BJ (cell line): ENCODE results near the gene MTHFSD. TPM values are rescaled to one million over a fixed set of nuclear protein-coding genes. Genes with fewer than 3 reads are reported as not detected.

Experiments
- CTCF ChIA-PET: fragments of 350-600 bp; formaldehyde crosslinking; extraction: SDS; loops from one replicate; lab custom pipeline; 2021; ENCODE audit warnings: antibody characterized with exemption, inconsistent platforms; lab: Yijun Ruan, JAX
- POLR2A ChIA-PET: fragments of 300-600 bp; sonication (Branson Sonifier 250); formaldehyde crosslinking; extraction: SDS; loops from one replicate; lab custom pipeline; 2021; ENCODE audit warnings: antibody characterized with exemption; lab: Charles Lee
- DNase-seq: peaks from one replicate; pipeline ENCODE4 v3.0.0-alpha.2; 2011; ENCODE audit warnings: low read depth
- H3K27me3 ChIP-seq: 2 replicates; pipeline ENCODE4 v1.6.0; 2011; ENCODE audit warnings: low read length; ENCODE audit not compliant: control insufficient read depth, insufficient read depth
- H3K36me3 ChIP-seq: 2 replicates; pipeline ENCODE4 v1.5.1; 2011; ENCODE audit warnings: low read length; ENCODE audit not compliant: control insufficient read depth, insufficient read depth
- H3K4me3 ChIP-seq: 2 replicates; pipeline ENCODE4 v1.5.1; 2011; ENCODE audit warnings: low read depth, mild to moderate bottlenecking, control low read depth, low read length
- polyA plus RNA-seq: library from polyadenylated mRNA; depleted of rRNA; stranded (reverse); fragments of >200 nt; gene quantifications from 2 replicates; pipeline ENCODE4 v1.2.3, GENCODE V29; 2011
- TF ChIP-seq, protein P1 (sequence below): IDR thresholded peaks from 2 replicates; pipeline ENCODE4 v1.5.1; 2011; ENCODE audit warnings: low read depth, mild to moderate bottlenecking, control low read depth, inconsistent platforms, low read length, moderate library complexity; ENCODE audit not compliant: insufficient read depth

MTHFSD gene
- polyA plus RNA-seq, 1 experiment, result 17.2 TPM

- H3K4me3 ChIP-seq, result peak overlapping the region; percentile 43
- no peaks in the 10 kb centered on the region for H3K36me3 ChIP-seq
- ChIA-PET CTCF (interaction anchor here (0.6 to 3.1 kb wide), 6 partner anchors 7 to 483 kb away, joined by 3 to 16 read pairs (median 4); no protein-coding TSS in a partner anchor), POLR2A (interaction anchor here (0.6 to 1.1 kb wide), 2 partner anchors 15 to 173 kb away, joined by 4 read pairs; no protein-coding TSS in a partner anchor)
- TF ChIP-seq, protein P1, sequence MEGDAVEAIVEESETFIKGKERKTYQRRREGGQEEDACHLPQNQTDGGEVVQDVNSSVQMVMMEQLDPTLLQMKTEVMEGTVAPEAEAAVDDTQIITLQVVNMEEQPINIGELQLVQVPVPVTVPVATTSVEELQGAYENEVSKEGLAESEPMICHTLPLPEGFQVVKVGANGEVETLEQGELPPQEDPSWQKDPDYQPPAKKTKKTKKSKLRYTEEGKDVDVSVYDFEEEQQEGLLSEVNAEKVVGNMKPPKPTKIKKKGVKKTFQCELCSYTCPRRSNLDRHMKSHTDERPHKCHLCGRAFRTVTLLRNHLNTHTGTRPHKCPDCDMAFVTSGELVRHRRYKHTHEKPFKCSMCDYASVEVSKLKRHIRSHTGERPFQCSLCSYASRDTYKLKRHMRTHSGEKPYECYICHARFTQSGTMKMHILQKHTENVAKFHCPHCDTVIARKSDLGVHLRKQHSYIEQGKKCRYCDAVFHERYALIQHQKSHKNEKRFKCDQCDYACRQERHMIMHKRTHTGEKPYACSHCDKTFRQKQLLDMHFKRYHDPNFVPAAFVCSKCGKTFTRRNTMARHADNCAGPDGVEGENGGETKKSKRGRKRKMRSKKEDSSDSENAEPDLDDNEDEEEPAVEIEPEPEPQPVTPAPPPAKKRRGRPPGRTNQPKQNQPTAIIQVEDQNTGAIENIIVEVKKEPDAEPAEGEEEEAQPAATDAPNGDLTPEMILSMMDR, result no peak
- no peaks in the 10 kb centered on the region for H3K27me3 ChIP-seq
- no peak for DNase-seq
Observed at GRCh38 chr16:86578611-86579267, 23.7 kb upstream of the MTHFSD start.

DNA sequence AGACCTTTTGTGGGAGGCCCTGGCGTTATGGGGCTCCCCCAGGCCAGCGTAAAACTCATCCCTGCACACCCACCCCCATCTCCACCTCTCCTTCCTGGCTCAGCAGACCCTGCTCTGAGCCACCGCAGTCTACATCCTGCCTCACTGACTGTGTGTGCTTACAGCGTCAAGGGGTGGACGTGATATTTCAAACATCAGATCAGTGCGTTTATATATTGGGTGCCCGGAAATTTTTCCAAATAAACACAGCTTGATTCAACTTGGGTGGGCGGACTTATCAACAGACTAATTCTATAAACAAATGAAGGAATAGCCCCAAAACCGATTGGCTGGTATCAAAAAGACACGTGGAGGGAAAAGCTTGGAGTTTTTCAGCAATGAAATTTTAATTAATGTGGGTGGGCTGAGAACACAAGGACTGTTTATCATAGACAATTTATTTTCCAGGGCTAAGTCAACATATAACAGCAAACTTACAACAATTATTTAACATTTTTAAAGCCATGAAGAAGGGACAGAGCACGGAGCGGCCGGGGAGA, 23.1 kb upstream of the MTHFSD start, which contains the start of gene FOXL1:
Gene FOXL1, plus strand, starts transcription at position 489 of the 539 bp plus-strand sequence. CDS start 175 bp downstream, outside the sequence.
- no peak for DNase-seq
- Histone ChIP-seq H3K4me3 (peak within 1 kb of the TSS; percentile 43), H3K36me3 (no peaks in the 10 kb centered on the region), H3K27me3 (no peaks in the 10 kb centered on the region)
- TF ChIP-seq, protein P1, result no peak
- POLR2A ChIA-PET, result interaction anchor here (1.1 kb wide), 1 partner anchor 16 kb away, joined by 4 read pairs; no protein-coding TSS in a partner anchor
- CTCF ChIA-PET, result interaction anchor here (1.0 to 3.1 kb wide), 7 partner anchors 8 to 484 kb away, joined by 3 to 16 read pairs (median 4); no protein-coding TSS in a partner anchor

- POLR2A ChIA-PET, result no interaction called here
- CTCF ChIA-PET, result interaction anchor here (1.0 to 3.1 kb wide), 6 partner anchors 9 to 485 kb away, joined by 3 to 16 read pairs (median 4); no protein-coding TSS in a partner anchor
- TF ChIP-seq, protein P1, result no peak
- no peaks in the 10 kb centered on the region for H3K27me3 ChIP-seq
- DNase-seq, result no peak
- no peaks in the 10 kb centered on the region for H3K36me3 ChIP-seq
- no peak overlapping the region for H3K4me3 ChIP-seq
Observed at GRCh38 chr16:86577314-86577971, 22.4 kb upstream of the MTHFSD start.

DNA sequence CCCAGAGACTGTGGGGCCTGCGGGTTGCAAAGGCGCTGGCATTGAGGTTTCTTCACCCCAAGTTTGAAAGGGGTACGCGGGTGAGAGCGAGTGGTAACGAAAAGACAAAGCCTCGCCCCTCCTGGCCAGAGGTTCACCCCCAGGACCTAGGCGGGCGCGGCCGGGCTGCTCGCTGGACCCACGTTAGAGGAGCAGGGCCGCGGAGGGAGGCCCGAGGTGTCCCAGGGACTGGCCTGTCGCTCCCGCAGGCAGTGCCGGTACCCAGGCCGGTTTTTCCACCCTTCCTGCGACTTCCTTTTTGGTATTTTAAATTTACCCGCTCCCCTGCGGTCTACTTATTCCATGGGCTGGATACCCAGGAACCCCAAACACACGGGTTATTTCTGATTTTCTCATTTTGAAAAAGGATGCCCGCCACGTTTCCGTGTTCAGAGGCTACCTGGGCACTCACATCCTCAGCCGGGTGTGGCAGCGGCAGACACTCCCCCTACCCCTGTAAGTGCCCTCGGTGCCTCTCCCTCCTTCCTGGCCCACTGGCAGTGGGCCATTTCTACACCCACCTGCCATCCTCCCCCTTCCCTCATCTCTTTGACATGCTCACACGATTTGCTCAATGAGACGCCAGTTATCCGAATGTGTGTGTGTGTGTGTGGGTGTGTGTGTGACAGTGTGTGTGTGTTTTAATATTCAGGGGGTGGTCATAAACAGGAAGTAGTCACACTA, 21.7 kb upstream of the MTHFSD start:
- Histone ChIP-seq H3K4me3 (peak overlapping the region; percentile 48), H3K27me3 (no peaks in the 10 kb centered on the region), H3K36me3 (no peaks in the 10 kb centered on the region)
- TF ChIP-seq, protein P1, result no peak
- ChIA-PET CTCF (interaction anchor here (0.6 to 3.0 kb wide), 16 partner anchors 9 to 1223 kb away, joined by 3 to 19 read pairs (median 4); no protein-coding TSS in a partner anchor), POLR2A (interaction anchor here (0.7 to 1.1 kb wide), 4 partner anchors 9 to 278 kb away, joined by 3 to 23 read pairs (median 16); no protein-coding TSS in a partner anchor)
- no peak for DNase-seq
